Testis (tissue), 2 donors: Measurements from ENCODE around the gene VPS26A.

Experiments
- CTCF ChIP-seq, 3 experiments: fragments of 450-650 bp in 2 of 3; fragments of 200-600 bp in 1 of 3; sonication (generic) in 1 of 3; IDR thresholded peaks; one replicate each; pipeline ENCODE4 v1.5.1; 2016 to 2019; ENCODE audit warnings: antibody characterized with exemption in 3 of 3, mild to moderate bottlenecking in 2 of 3, moderate library complexity in 1 of 3
- POLR2A ChIP-seq: fragments of 450-650 bp; IDR thresholded peaks from one replicate; pipeline ENCODE4 v1.6.1; 2017; ENCODE audit warnings: antibody characterized with exemption, mild to moderate bottlenecking, moderate library complexity

GRCh38 chr10:69151984-69152383 lies 28.0 kb downstream of the VPS26A start:
- TF ChIP-seq CTCF (IDR thresholded peaks at IDR 0.05) = no peak
- TF ChIP-seq POLR2A = no peak
